Stimulated activated CD4-positive, alpha-beta T cell treated with anti-CD3 and anti-CD28 coated beads, TNF-alpha, amount 100 ng/mL, for 48 hours (primary cell): ENCODE data around the gene METTL25B.
"Not testable (repeated sequence)": the region's sequence is repeated elsewhere in the genome, so short reads cannot be mapped to it uniquely, and the experiment has no call there.

Experiments used
- DNase-seq, 3 donors: peaks; one replicate each; pipeline ENCODE4 v3.0.0-alpha.2; 2020; ENCODE audit warnings: low read depth in 3 of 3

The METTL25B gene

GRCh38 chr1:156748670-156749418 is 20.6 kb downstream of the METTL25B start:
- DNase-seq = no peak

DNA sequence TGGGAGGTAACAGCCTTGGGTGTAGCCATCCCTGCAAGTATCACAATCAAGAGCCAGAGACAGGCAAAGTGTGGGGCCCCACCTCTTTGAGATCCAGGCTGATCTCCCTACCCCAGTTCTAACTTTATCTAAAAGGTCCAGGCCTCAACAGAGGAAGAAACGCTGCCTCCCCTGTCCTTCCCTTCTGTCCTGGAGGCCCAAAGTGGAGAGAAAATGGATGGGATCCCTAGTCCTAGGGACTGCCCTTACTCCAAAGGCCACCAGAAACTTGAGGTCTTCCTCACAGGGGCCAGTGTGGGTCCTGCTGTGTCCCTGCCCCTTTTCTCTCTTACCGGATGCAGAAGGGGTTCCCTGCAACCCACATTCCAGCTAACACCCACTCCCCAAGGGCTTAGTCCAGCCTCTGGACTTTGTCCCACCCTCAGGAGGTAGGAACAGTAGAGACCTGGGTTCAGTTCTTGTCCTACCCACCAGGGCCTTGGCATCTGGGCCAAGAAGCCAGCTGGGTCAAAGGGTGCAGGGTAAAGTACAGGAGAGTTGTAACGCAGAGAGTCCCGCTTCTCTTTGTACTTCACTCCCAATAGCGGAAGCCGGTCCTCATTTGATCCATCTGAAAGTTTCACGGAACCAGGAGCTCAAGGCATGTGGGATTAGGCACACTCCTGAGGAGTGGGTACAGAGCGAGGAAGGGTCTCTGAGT is 21.3 kb downstream of the METTL25B start:
- no peak for DNase-seq

DNA sequence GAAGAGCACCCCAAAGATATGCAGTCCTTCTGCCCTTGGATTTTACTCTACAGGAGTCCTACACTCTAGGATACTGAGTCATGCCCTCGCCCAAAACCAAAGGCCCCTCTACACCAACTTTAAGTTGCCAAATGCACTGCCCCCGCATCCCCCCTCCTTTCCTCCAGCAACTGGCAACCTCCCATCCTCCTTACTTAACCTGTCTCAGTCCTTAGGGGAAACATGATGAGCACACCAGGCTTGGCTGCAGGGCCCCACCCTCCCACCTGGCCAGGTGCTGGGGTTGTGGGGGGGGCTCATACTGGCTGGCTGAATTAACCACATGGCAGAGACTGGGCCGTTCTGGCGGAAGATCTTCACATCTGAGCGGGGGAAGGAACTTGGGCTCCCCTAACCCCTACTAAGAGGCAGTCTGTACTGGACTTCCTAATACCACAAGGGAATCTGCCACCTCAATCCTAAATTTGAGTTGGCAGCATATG is 22.0 kb downstream of the METTL25B start:
- DNase-seq = no peak

DNA sequence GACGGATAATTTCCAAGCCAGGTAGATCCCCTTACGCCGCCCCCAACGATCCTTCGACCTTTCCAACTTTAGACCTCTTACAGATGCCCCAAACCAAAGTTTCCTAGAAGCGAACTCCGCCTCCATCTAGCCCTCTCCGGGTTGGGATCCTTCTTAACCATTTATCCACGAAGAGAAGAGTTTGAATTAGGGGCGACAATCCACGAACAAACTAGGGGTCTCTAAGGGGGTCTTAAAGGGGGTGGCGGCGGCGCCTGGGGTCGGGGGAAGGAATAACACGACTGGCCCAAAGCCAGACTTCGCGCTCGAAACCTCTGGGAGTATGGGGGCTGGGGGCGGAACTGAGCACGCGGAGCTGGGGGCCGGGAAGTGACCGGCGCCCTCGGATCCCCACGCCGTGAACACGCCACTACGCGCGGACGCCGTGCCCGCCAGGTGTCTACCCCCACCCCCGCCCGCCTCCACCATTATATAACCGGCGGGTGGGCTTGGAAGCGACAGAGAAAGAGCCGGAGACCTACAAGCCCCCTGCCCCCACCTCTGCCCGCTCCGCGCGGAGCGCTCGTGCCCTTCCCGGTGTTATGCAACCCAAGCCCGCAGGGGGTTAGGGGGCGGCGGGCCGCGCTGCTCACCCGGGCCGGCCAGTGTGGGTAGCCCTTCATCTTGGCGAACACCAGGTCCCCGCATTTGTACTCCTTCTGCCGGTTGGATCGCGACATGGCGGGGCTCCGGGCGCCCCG is 22.6 kb downstream of the METTL25B start:
- DNase-seq = no peak

DNA sequence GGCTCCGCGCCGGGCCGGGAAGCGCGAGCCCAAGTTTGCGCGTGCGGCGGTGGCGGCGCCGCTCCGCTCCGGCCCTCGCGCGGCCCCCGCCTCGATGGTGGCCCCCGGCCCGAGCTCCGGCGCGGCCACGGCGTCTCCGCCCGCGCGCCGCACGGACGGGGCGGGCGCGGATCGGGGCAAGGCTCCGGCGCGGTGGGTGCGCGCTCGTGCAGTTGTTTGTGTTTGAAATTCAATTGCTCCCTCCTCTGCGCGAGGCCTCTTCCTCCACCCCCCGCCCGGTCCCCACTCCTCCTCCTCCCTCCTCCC is 23.1 kb downstream of the METTL25B start, which contains the start of gene HDGF:
HDGF (minus strand) TSS at position 225 of the 306 bp plus-strand sequence. CDS start 246 bp downstream, outside the sequence.
- no peak for DNase-seq

GRCh38 chr1:156751757-156752481 is 23.6 kb downstream of the METTL25B start:
- DNase-seq = peak; percentile 92 to 99 (median 96)

GRCh38 chr1:156752843-156753482 is 24.7 kb downstream of the METTL25B start:
- no peak for DNase-seq

DNA sequence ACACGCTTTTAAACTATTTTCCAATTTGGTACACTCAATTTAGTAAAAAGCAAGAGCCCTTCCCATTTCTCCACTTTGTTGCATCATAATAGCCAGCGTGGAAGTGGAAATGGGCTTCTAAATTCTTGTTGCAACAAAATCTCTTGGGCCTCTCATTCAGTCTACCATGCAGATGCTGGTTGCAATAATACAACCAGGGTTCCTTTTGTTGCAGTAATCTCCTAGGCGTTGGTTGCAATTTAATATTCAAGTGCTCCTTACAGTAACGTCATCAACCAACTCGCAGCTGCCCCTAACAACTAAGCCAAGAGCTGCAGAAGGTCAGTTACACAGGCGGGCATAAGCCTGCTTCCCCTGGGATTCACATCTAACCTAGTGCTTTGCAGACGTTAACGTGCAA is 25.9 kb downstream of the METTL25B start:
- no peak for DNase-seq

- DNase-seq = no peak
These were observed 27.3 kb downstream of the METTL25B start for GRCh38 chr1:156755527-156755950.

GRCh38 chr1:156756355-156756754 is 28.1 kb downstream of the METTL25B start:
- DNase-seq = no peak

- not testable (repeated sequence) for DNase-seq
These were observed 29.4 kb downstream of the METTL25B start for GRCh38 chr1:156757572-156758253.

DNA sequence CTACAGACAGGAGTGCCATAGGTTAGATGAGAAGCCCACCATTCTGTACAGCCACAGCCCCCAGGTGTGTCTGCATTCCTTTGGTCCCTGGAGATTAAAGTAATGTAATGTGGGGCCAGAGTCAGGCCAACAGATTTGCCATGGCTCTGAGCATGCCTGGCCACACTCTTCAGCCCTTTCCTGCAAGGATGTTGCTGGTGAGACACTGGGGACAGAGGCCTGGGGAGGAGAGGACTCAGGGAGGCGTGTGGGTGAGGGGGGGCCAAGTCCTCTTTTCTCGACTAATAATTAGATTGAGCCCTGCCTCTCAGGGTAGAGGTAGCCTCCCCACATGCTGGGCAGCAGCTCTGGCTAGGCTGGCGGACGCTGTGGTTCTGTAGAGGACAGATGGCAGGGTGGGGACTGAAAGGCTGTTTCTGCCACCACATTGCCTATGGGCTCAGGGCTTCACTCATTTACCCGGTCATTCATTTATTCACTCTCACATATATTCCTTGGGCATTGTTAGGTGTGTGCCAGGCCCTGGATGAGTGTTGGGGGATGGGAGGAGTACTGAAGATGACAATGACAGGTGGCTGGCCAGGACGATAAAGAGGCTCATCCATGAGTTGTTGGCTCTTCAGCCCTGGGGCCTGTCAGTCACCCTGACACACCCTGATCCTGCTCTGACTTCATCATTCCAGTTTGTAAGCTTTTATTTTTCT is 32.0 kb downstream of the METTL25B start:
- no peak for DNase-seq

DNA sequence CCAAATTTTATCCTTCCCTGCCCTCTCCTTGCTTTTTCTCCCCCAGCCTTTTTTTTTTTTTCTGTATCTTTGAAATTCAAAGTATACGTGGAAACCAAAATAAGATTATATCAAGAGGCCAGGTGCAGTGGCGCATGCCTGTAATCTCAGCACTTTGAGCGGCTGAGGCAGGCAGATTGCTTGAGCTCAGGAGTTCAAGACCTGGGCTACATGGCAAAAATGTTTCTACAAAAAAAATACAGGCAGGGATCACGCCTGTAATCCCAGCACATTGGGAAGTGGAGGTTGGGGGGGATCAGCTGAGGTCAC is 32.5 kb downstream of the METTL25B start:
- no peak for DNase-seq

- not testable (repeated sequence) for DNase-seq
These were observed 36.9 kb downstream of the METTL25B start for GRCh38 chr1:156765136-156765535.

DNA sequence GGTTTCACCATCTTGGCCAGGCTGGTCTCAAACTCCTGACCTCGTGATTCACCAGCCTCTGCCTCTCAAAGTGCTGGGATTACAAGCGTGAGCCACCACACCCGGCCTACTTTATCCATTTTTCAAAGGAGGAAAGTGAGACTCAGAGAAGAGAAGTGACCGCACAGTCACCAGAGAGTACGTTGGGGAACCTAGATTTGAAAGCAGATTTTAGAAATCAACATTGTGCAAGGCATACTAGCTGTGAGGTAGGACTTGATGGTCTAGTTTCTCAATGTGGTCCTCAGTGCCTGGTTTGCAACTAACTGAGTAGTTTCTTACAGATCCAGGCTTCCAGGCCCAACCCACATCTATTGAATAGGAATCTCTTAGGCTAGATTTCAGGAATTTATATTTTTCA is 37.4 kb downstream of the METTL25B start:
- no peak for DNase-seq

GRCh38 chr1:156766298-156767100 is 38.2 kb downstream of the METTL25B start:
- no peak for DNase-seq

- DNase-seq = peak; percentile 89 to 97 (median 90)
These were observed 39.0 kb downstream of the METTL25B start, which contains the start of gene PRCC for GRCh38 chr1:156767101-156767878. Gene PRCC, plus strand, starts transcription at chr1:156767535. Its CDS starts 237 bp downstream, at chr1:156767772.

DNA sequence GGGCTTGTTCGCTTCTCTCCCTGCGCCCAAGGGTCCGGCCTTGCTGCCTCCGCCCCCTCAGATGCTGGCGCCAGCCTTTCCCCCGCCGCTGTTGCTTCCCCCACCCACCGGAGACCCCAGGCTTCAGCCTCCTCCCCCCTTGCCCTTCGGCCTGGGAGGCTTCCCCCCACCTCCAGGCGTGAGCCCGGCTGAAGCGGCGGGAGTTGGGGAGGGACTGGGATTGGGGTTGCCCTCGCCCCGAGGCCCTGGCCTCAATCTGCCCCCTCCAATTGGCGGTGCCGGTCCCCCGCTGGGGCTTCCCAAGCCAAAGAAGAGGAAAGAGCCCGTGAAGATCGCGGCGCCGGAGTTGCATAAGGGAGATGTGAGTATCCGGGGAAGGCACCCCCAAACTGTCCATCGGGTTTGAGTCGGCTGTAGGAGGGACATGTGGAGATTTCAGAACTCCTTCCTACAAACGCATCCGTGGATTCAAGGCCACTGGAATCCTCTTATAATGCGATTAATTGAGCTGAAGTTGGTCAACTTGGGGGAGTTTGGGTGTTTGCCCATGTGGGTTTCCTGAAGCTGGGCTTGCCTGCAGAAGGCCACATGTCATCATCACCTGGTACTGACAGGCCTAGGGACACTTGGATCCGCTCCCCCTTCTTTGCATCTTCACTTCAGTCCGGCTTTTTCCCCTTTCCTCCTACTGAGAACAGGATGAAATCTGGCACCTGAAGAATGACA is 39.8 kb downstream of the METTL25B start:
- DNase-seq = no peak
